GM19397 (cell line): ENCODE measurements around the gene SAMMSON.

ENCODE experiments used
- ATAC-seq: cut with Tn5 transposase; IDR thresholded peaks from one replicate; pipeline ENCODE4 v1.9.1; 2021; ENCODE audit warnings: mild to moderate bottlenecking, moderate library complexity; ENCODE audit not compliant: unreplicated experiment

Gene SAMMSON

DNA sequence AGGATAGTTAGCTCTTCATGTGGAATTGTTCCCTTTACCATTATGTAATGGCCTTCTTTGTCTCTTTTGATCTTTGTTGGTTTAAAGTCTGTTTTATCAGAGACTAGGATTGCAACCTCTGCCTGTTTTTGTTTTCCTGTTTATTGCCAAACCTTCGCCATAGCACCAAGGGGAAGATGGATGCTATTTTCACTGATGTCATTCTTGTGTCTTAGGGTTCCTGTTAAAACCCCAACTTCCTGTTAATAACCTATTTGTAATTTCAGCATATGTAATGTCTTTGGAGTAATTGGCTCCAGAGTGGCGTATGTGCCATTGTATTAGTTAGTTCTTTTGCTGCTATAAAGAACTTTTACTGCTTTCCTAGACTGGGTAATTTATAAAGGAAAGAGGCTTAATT, 10.8 kb downstream of the SAMMSON start:
- ATAC-seq = no peak

DNA sequence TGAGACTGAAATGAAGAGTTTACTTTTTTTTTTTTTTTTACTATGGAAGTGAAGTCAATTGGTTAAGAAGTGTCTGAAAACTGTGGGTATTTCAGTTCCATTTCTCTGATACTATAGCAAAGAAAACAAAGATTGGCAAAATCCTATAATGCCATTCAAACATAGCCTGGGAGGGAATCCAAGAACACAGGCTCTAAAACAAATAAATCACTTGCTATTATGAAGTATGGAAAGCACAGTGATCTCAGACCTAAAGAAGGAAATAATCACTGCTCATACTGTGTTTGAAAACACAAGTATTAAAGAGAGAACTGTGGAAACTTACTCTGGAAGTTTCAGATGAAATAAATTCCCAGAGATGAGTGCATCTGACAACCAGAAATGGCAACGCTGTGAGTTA, 12.0 kb downstream of the SAMMSON start:
- no peak for ATAC-seq

DNA sequence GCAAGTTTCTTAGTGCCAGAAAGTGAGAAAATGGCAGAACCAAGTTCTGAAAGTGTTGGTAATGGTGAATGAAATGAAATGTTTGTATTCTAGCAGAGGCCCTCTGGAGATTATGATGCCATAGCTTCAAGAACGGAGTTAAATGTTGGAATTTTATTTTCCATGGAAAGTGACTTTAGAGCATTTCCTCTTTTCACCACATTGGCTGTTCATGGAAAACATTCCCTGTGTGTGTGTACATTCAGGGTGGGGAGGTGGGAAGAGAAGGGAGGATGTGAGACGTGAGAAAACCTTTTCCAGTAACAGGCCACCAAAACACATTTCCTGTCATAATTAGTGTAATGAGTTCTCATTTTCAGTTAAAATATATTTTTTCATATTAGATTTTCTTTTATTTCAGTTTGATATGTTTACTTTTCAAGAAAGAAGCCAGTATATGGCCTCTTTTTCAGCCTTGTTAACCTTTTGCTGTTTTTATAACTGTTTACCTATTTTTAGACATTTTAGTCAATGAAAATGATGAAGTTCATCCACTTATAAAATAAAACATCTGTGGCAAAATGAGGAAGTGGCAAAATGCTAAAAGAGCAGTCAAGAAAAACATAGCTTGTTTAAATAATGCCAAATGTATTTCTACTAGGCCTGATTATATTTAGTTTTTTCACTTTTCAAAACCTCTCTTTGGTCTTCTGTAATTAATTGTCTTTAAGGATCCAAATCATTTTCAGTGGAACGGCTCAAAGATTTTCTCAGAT, 21.6 kb downstream of the SAMMSON start:
- no peak for ATAC-seq

DNA sequence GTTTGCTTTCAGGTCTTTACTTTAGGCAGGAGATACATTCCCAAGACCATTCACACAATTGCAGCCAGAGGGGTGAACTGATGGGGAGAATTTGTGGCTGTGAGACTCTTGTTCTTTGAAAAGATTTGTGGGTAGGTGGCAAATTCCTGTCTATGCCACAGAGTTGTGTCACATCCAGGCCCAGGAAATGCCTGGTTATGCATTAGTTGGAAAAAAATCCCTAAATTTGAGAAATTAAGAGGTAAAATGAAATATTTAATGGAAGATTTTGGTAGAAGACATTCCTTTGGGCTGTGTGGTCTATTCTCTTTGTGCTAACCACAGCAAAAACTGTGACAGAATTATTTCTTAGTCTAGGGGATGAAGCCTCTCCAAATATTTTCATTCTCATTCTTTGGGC, 28.8 kb downstream of the SAMMSON start:
- no peak for ATAC-seq

DNA sequence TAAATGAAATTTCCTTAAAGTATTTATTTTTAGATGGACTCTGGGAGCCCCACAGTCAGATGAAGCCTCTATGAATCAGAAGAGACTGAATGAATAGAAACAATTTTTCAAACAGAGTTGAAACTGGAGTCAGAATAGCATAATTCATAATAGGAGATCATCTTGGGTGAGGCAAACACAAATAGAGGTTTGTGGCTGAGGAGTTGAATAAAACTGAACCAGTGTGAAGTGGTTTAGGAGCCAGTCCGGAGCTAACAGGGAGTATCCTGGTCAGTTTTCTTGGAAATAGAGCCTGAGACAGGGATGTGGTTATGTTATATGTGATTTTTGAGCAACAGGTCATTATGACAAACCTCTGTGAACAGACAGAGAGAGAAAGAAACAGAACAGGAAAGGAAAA, 39.2 kb downstream of the SAMMSON start:
- ATAC-seq = no peak

DNA sequence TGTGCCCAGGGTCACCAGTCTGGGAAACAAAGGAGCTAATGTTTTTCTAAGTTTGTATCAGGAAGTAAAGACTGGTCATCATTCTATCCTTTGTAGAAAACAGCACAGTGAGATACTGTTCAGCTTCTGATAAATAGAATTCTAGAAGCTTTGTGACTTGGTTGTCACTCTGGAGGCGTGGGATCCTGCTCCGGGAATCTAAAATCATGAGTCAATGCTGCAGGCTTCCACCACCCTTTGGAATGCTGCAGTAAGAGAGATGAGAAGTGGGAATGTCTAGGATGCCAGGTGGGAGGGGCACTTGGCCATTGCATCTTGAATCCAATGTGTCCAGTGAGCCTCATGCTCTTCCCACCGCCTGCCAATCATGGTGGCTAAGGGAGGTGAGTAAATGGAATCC, 40.9 kb downstream of the SAMMSON start:
- no peak for ATAC-seq

DNA sequence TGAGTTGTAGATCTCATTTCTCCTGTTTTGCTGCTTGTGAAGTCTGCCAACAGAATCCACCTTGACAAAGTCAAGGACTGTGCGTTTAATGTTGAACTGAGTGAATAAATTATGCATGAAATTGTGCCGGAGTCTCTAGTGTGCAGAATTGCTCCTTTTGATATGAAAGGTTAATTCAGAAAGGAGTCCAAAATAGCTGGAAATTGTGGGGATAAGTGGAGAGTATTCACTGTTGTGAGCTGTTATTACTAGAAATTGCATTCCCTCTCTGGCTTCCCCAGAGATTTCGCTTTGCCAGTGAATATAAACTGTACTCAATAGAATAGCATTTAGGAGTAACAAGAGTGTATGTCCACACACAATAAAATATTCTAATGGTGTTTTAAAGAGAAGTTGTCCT, 43.1 kb downstream of the SAMMSON start:
- ATAC-seq = no peak

DNA sequence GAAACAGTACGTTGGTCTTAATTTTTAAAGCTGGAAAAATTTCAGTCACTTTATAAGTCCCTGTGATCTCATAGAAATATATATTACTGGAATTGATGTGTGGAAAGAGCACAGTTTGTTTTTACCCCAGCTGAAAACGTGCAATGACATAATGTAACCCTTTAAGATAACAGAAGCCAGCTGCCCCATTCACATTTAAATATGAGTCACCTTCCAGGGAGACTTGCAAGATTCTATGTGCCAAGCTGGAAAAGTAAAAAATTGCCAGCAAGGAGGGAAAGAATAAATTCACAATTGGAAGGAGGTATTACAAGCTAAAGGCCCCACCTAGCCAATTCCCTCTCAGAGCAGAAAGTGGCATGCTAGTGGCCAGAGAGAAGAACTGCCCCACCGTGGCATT, 50.2 kb downstream of the SAMMSON start:
- no peak for ATAC-seq

DNA sequence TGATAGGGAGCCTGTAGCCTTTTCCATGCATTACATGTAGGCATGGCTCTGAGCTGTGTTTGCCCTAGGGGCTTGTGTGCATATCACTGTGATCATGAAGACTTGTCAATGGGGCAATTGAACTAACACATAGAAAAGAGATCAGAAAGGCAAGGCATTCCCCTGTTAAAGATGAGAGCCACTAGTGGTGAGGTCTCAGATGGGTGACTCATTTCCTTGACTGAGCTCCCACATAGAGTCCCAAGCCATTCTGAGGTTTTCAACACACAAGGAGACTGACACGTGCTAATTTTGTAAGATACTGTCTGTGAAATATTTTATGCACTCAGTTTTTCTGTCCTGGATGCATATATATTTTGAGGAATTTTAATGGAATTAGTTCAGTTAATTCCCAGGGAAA, 53.8 kb downstream of the SAMMSON start:
- no peak for ATAC-seq

DNA sequence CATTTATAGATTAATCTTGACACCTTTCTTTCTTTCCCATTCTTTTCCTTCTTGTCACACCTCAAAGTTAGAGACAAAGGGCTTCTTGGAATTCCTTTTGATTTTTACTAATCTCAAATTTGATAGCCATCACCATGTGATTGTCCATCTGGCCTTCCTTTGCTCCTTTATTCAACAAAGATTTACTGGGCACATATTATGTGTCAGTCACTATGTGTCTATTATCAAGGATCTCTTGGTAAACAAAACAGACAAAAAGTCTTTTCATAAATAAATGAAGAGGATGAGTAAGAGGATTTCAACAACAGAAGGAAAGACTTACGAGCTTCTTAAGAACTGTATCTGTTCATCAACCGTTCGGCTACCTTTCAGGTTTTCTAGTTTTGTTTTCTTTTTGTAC, 56.5 kb downstream of the SAMMSON start:
- ATAC-seq = no peak

DNA sequence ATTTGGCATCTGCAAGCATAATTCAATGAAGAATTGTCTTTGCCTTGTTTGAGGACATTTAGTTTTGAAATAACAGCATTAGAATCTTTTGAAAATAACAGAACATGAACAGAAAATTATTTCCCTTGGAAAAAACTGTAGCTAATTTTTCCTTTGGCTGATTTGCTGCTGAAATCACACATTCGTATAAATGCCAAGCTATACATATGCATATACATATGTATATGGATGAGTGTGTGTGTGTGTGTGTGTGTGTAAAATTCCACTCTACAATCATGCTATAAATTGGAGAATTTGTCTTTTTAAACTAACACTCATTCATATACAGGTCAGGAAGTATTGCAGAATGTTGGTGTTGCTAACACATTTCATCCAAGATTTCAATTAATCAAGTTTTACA, 57.9 kb downstream of the SAMMSON start:
- ATAC-seq = no peak

DNA sequence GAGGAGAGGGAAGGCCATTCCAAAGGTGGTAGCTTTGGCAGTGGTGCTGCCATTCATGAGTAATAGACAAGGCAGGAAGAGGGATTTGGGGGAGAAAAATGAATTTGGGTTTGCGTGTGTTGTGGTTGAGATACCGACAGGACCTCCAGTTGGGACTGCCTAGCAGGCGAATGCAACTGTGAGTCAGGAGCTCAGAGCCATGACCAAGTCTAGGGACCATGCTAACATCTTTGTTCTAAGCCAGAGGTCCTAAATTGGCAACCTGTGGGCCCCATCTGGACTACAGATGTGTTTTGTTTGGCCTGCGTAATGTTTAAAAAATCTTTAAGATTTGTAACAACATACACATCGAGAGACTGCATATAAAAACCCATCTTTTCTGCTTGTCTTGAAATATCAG, 61.6 kb downstream of the SAMMSON start:
- no peak for ATAC-seq

DNA sequence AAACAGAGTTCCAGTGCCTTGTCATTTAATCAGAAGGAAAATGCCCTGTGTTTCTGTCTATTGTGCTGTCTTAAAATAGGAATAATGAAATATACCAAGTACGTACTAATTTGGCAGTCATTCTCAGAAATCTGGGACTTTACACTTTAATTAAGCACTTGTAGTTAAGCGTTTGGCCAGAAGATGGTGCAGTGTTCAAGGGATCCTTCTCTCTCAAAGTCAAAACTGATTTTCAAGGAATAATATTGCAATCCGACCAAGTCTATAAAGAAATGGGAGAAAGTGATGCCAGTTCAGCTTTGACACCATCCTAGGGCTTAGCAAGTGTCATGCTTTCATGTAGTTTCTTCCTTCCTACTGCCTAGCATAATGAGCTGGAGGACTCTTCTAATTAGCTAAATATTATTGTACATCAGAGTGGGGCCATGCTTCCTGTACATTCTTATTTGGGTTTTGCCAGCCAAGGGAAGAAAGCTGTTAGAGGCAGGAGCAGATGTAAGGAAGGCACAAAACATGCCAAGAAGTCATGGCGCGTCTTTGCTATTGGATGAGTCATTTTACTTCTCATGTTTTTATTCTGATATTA, 64.8 kb downstream of the SAMMSON start:
- no peak for ATAC-seq

DNA sequence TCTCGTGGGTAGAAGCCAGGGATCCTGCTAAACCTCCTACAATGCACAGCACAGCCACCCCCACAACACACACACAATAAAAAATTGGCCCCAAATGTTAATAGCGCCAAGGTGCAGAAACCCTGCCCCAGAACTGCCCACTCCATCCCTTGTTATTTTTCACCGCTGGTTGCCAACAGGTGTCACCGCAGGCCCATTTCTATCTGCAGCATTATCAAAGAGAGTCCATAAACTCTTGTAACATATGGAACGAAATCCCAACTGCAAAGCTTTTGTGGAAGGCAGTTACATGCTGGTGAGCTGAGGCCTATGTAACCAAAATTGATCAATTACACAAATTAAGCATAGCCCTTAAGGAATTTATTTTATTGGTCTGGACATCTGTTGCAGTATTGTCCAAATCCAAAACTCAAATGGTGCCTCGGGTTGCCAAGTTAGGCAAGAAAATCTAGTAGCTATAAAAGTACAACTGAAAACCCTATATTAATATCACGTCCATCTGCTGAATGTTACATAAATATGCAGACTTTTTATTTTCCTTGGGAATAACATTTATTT, 66.2 kb downstream of the SAMMSON start:
- ATAC-seq = no peak

DNA sequence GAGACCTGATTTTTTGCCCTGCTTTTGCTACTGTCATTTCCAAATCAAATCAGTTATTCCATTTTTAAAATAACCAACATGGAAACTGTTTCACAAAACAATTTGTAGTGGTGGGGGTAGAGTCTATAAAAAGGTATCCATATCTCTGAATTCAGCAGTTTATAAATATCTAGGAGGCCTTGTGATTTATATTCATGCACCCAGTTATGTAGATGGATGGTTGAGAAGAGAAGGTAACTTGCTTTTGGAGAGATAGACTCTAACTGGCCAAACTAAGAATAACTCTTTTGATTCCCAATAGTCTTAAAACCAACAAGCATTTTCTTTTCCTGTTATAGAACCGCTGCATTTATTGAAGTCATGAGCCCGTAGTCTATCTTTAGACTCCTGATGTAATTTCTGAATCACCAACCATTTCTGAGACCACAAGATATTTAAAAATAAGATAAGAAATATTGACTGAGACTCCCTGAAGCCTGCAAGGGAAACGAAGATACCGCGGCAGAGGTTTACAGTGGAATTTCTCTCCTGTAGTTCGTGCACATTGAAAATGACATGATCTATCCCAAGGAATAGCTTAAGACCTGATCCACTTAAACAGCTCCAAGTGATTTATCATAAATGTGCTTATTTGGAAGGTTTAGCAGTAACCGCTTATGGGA, 68.5 kb downstream of the SAMMSON start:
- ATAC-seq = no peak

DNA sequence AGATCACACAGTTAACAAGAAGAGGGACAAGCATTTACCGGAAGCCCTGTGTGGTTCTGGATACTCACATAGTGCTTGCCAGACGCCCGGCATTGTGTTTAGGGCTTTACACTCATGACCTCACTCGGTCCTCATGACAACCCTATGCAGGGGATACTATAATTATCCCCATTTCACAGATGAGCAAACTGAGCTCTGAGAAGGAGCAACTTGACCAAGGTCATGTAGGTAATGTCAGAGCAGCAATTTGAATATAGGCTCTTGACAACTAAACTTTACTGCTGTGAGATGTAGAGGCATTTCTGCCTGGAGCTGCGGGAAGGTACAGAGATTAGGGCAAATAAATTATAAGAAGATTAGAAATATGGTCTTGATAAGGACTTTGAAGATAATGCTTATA, 70.0 kb downstream of the SAMMSON start:
- no peak for ATAC-seq

DNA sequence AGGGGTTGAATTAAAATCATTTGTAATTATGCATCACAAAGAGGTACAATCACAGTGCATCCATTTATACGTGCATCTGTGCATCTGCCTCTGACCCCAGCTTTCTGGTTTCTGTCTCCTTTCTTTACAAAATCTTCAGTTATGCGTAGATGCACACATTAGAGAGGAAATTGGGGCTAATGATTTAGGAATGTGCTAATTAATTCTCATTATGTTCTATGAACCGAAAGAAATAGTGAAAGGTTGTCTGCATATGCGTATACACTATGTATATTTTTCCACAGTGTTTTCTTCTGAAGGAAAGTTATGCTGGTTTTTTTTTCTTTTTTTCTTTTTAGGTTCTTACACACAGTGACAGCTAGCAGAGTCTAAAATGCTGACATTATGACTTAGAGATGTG, 71.6 kb downstream of the SAMMSON start:
- ATAC-seq = no peak

DNA sequence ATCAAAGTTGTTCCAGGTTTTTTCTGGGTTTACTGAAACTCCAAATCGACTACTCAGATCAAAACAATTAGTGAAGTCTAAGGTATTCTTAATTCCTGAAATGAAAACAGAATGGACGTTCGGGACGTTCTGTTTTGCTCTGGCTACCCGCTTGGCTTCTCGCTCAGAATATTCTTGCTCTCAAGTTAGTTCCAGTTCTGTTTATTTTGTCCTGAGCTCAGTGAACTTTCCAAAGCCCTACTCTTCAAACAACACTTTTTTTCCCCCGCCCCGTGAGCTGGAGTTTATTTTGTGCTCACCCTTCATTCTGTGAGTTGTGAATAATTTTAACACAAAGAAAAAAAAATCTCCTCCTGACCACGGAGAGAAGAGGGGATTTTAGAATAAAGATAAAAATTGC, 72.6 kb downstream of the SAMMSON start:
- no peak for ATAC-seq

DNA sequence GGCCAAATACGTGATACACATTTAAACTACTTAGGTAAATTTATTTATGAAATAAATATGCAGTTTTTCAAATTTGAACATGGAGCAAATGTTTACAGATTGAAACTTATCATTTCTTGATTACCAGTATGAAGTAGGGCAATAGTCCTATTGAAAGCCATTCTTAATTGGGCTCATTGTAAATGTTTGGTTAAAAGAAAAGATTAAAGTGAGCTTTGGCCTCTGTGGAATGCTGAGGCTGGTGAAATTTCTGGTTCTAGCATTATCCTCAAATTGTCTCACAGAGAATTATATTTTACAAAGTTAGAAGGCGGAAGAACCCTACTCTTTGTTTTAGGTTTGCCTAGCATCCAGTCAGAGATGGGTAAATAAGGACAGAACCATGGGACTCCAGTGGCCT, 73.2 kb downstream of the SAMMSON start:
- no peak for ATAC-seq

DNA sequence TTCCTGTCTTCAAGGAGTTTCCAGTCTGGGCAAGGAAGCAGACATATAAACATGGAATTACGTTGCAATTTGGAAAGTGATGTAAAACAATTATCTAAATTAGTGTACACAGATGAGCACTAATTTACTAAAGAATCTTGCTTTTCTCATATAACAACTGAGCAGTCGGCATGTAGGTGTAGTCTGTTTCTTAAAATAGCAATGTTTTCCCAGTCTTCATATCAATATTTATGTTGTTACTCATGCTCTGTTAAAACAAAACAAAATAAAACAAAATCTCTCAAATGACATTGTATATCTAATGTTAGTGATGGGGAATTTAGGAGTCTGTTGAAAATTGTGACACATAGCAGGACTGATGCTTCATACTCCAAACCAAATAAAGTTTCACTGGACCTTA, 75.6 kb downstream of the SAMMSON start:
- ATAC-seq = no peak

DNA sequence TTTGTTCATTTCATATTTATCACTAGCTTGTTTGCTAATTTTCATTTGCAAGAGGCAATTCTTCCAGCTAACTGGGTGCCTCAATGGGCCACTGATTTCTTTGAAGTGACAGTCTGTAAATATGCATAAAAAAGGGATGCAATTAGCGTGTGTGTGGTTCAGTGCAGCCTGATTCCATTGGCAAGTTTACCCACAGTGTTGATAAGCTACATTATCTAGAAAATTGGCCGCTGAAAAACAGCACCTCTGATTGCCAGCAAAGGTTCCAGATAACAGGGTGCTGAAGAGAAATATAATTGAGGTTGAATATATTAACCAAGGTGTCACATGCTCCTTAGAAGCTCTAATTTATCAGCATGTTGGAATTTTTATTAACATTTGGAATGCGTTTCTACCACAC, 76.9 kb downstream of the SAMMSON start:
- no peak for ATAC-seq

DNA sequence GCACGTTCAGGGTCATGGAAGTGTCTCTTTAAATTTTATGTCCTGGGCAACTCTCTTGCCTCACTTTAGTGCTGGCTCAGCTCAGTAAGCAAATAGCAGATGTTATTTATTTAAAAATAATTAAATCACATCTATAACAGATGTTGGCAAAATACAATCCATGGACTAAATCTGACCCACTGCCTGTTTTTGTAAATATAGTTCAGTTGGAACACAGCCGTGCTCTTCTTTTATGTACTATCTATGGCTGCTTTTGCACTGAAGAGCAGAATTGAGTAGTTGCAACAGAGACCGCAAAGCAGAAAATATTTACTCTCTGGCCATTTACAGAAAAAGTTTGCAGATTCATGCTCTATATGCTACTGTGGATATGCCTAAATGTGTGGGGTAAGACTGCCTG, 79.2 kb downstream of the SAMMSON start:
- ATAC-seq = no peak
